ENCODE results near the gene SUPT7L.
"Not testable (repeated sequence)": the region's sequence is repeated elsewhere in the genome, so short reads cannot be mapped to it uniquely, and the experiment has no call there.

SUPT7L gene

DNA sequence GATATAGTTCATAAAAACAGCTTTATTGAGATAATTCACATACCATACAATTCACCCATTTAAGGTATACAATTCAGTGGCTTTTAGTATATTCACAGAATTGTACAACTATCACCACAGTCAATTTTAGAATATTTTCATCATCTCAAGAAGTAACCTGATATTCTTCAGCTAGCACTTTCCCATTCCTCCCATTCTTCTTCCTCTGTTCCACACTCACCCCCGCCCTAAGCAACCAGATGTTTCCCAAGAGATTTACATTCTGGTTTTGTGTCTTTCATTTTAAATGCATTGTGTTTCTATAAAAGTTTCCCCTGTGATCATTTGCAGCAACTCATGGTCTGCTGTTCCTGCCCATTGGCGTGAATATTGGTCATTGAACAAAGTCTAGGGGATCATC lies 29.1 kb downstream of the SUPT7L start:
- no peak for DNase-seq

DNA sequence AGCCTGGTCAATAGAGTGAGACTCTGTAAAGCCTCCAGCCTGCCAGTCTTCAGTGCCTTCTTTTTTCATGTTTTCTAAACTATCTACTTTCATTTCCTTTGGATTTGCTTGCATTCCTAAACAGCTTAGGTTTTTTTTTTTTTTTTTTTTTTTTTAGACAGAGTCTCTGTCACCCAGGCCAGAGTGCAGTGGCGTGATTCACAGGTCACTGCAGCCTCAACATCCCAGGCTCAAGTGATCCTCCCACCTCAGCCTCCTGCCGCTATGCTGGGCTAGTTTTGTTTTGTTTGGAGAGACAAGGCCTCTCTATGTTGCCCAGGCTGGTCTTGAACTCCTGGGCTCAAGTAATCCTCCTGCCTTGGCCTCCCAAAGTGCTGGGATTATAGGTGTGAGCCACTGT lies 33.2 kb downstream of the SUPT7L start:
- not testable (repeated sequence) for DNase-seq

DNA sequence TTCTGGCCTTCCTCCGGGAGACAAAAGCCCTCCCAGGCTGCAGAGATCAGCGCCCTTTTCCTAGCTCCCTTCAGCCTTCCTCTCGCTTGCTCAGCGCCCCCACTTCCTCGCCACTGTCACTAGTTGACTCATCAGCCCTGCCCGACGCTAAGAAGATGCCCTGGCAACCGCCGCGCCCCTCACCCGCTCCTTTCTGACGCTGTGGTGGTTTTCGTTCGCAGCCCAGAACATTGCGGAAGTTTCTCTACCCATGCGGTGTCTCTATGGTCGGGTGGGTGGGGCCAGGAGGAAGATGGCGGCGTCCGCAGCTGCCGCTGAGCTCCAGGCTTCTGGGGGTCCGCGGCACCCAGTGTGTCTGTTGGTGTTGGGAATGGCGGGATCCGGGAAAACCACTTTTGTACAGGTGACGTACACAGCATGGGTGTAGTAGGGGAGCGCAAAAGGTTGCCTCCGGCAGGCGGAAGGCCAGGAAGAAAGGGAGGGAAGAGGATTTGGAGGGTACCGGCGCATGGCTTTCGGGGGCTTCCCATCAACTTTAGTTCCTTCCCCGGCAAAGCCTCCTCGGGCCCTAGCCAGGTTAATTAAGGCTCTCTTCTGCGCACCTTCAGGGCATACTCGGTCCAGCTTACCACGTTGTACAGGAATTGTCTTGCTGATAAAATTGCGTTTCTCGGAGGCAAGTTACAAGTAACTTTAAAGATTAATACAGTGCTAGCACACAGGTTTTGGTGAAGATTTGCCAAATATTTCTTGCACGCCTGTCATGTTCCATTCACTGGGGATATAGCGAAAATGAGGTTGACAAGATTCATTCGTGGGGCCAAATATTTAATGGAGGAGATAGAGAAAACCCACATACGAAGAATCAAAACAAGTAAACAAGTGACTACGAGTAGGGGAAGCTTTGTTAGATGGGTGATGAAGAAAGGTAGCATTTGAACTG lies 34.4 kb downstream of the SUPT7L start, which contains the start of the genes CCDC121 and GPN1:
CCDC121 (minus strand) TSS at position 246 of the 943 bp plus-strand sequence. CDS start 1,213 bp downstream, outside the sequence.
GPN1 (plus strand) TSS at position 284 of the 943 bp plus-strand sequence; CDS start at position 293, 9 bp downstream.
- peak; percentile 98 for DNase-seq

DNA sequence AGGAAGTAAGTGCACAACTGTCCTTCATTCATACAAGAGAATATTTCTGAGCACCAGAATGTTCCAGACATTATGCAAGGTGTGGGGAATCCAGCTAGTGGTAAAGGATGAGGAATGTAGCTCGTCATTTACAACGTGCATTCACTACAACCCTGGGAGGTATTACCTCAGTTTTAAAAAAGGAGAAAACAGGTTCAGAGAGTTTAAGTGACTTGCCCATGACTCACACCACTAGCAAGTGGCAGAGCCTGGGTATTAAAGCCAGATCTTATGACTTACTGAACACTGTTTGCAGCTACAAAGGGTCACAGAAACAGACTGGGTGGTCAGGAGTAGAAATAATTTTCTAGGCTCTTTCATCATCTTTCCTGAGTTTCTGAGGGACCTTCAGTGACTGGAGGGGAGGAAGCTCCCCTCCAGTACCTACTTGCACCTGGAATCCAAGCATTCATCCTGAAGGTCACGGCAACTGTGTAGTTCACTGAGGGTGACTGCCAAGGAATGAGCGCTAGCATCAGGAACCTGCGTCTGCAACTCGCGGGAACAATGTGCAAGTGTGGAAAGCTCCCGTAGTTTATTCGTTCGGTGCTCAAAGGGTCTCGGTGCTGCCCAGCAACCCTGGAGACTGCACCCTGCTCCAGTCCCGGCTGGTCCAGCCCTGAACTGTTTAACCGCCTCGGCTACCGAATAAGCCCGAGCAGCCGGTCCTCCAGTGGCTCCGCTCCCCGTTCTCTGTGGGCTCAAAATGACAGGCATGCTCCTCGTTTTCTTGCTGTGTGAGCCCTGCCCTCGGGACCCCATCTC lies 35.2 kb downstream of the SUPT7L start:
- DNase-seq: peak; percentile 44

DNA sequence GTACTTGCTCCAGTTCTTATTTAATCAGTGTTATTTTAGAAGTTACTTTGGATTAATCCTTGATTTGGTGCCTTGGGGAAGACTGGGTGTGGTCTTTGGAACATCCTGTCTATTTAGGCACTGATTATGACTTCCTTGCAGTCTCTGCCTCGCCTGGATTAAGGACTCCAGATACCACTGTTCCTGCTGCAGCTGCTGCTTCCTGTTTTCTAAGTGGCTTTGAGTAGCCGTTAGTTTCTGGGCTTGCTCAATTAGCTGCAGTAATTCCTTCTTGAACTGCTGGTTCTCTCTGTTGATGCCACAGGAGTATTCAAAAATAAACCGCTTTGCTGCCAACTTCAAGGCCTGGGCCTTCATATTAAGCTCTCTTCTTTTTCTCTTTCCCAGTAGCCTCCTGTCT lies 36.5 kb downstream of the SUPT7L start:
- peak; percentile 63 for DNase-seq

GRCh38 chr2:27626323-27626722 lies 37.1 kb downstream of the SUPT7L start:
- DNase-seq: not testable (repeated sequence)

GRCh38 chr2:27624943-27625342 lies 38.5 kb downstream of the SUPT7L start:
- no peak for DNase-seq

- no peak for DNase-seq
Observed at GRCh38 chr2:27622921-27623384, 40.5 kb downstream of the SUPT7L start.

GRCh38 chr2:27621524-27621923 lies 41.9 kb downstream of the SUPT7L start:
- DNase-seq: no peak

DNA sequence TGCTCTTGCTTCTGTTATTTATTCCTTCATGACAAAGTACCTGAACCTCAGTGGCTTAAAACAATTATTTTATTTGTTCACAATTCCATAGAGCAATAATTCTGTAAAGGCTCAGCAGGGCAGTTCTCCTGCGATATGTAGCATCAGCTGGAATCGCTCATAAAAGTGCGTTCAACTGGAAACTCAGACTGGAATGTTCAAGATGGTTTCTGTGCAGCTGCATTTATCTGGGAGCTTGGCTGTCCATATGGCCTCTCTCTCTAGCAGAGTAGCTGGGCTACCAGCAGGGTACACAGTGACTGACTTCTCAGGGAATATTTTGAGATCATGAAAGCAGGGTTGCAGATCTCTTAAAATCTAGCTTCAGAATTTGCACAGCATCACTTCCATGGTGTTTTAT lies 48.1 kb downstream of the SUPT7L start:
- DNase-seq: no peak

DNA sequence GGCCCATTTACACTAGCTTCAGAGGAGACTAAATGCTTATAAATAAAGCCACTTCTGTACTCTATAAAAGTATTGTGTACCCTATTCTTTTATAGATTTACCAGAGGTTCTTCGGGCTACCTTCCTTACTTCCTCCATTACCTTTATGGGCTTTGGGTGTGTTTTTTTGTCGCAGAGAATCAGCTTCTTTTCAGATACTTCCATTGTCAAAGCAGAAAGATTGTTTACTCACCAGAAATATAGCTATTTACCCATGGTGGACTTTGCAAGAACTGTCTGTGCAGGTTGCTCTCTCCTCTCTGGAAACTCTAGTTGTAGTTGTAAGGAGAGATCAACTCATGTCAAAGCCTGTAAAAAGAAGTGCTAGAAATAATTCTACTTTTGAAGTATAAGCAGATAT lies 49.4 kb downstream of the SUPT7L start:
- no peak for DNase-seq

GRCh38 chr2:27606611-27607010 lies 56.8 kb downstream of the SUPT7L start:
- DNase-seq: no peak
